Parathyroid adenoma (tissue), 2 donors: ENCODE data around the gene TREML2.

Experiments used
- H2AFZ ChIP-seq: fragments of 300-600 bp; sonication (generic); one replicate; pipeline ENCODE4 v1.7.0; 2017; ENCODE audit warnings: antibody characterized with exemption, mild to moderate bottlenecking
- H3K27ac ChIP-seq: fragments of 300-600 bp; sonication (generic); one replicate; pipeline ENCODE4 v1.7.0; 2017
- H3K27me3 ChIP-seq: fragments of 300-600 bp; sonication (generic); one replicate; pipeline ENCODE4 v1.7.0; 2017; ENCODE audit warnings: low read length; ENCODE audit not compliant: control insufficient read depth, insufficient read depth
- H3K36me3 ChIP-seq: fragments of 300-600 bp; sonication (generic); one replicate; pipeline ENCODE4 v1.7.0; 2017; ENCODE audit warnings: low read length; ENCODE audit not compliant: control insufficient read depth, insufficient read depth
- H3K4me1 ChIP-seq: fragments of 300-600 bp; sonication (generic); one replicate; pipeline ENCODE4 v1.7.0; 2017; ENCODE audit warnings: control low read depth
- H3K4me2 ChIP-seq: fragments of 300-600 bp; sonication (generic); one replicate; pipeline ENCODE4 v1.7.0; 2017; ENCODE audit warnings: low read length
- H3K4me3 ChIP-seq: fragments of 300-600 bp; sonication (generic); one replicate; pipeline ENCODE4 v1.7.0; 2017; ENCODE audit warnings: low read depth, low read length
- H3K79me2 ChIP-seq: fragments of 300-600 bp; sonication (generic); one replicate; pipeline ENCODE4 v1.7.0; 2017; ENCODE audit warnings: control low read depth
- H3K9ac ChIP-seq: fragments of 300-600 bp; sonication (generic); one replicate; pipeline ENCODE4 v1.7.0; 2017; ENCODE audit warnings: mild to moderate bottlenecking
- H3K9me3 ChIP-seq: fragments of 300-600 bp; sonication (generic); one replicate; pipeline ENCODE4 v1.7.0; 2017; ENCODE audit warnings: low read length; ENCODE audit not compliant: control insufficient read depth
- CTCF ChIP-seq: fragments of 300-600 bp; sonication (generic); IDR thresholded peaks from one replicate; pipeline ENCODE4 v1.7.0; 2017; ENCODE audit warnings: antibody characterized with exemption, mild to moderate bottlenecking
- donor health status: primary hyperparathyroidism.

The TREML2 gene

GRCh38 chr6:41231246-41231645 lies 30.3 kb upstream of the TREML2 start:
- Histone ChIP-seq H3K27me3 (no peaks in the 10 kb centered on the region), H3K9me3 (no peaks in the 10 kb centered on the region), H2AFZ (no peak overlapping the region), H3K9ac (no peak overlapping the region), H3K4me2 (no peak overlapping the region), H3K4me1 (no peaks in the 10 kb centered on the region), H3K4me3 (no peak overlapping the region), H3K27ac (no peak overlapping the region), H3K36me3 (no peaks in the 10 kb centered on the region), H3K79me2 (no peaks in the 10 kb centered on the region)
- TF ChIP-seq CTCF, result no peak

GRCh38 chr6:41229721-41230120 lies 28.8 kb upstream of the TREML2 start:
- no peaks in the 10 kb centered on the region for H3K4me1 ChIP-seq
- H3K4me2 ChIP-seq, result no peak overlapping the region
- H3K27ac ChIP-seq, result no peak overlapping the region
- TF ChIP-seq CTCF, result no peak
- no peak overlapping the region for H2AFZ ChIP-seq
- H3K36me3 ChIP-seq, result no peaks in the 10 kb centered on the region
- H3K79me2 ChIP-seq, result no peaks in the 10 kb centered on the region
- no peaks in the 10 kb centered on the region for H3K9me3 ChIP-seq
- H3K9ac ChIP-seq, result no peak overlapping the region
- H3K27me3 ChIP-seq, result no peaks in the 10 kb centered on the region
- no peak overlapping the region for H3K4me3 ChIP-seq

GRCh38 chr6:41228616-41229015 lies 27.7 kb upstream of the TREML2 start:
- no peak for TF ChIP-seq CTCF
- Histone ChIP-seq H3K4me2 (no peak overlapping the region), H3K36me3 (no peaks in the 10 kb centered on the region), H3K27ac (no peak overlapping the region), H3K9ac (no peak overlapping the region), H3K4me1 (no peaks in the 10 kb centered on the region), H3K79me2 (no peaks in the 10 kb centered on the region), H2AFZ (no peak overlapping the region), H3K4me3 (no peak overlapping the region), H3K27me3 (no peaks in the 10 kb centered on the region), H3K9me3 (no peaks in the 10 kb centered on the region)

GRCh38 chr6:41228096-41228495 lies 27.1 kb upstream of the TREML2 start, which contains the start of gene TREML4:
TSS of gene TREML4 (plus strand) at chr6:41228349. CDS start at chr6:41228428, 79 bp downstream.
- no peaks in the 10 kb centered on the region for H3K27me3 ChIP-seq
- H2AFZ ChIP-seq, result no peak within 1 kb of the TSS
- H3K4me3 ChIP-seq, result no peak within 1 kb of the TSS
- no peaks in the 10 kb centered on the region for H3K36me3 ChIP-seq
- no peaks in the 10 kb centered on the region for H3K4me1 ChIP-seq
- H3K9ac ChIP-seq, result no peak within 1 kb of the TSS
- H3K27ac ChIP-seq, result no peak within 1 kb of the TSS
- no peak for TF ChIP-seq CTCF
- H3K4me2 ChIP-seq, result no peak within 1 kb of the TSS
- H3K79me2 ChIP-seq, result no peaks in the 10 kb centered on the region
- no peaks in the 10 kb centered on the region for H3K9me3 ChIP-seq

- Histone ChIP-seq H3K4me3 (no peak overlapping the region), H3K4me2 (no peak overlapping the region), H3K9me3 (no peaks in the 10 kb centered on the region), H3K27ac (no peak overlapping the region), H3K36me3 (no peaks in the 10 kb centered on the region), H3K4me1 (no peaks in the 10 kb centered on the region), H3K9ac (no peak overlapping the region), H3K27me3 (no peaks in the 10 kb centered on the region), H3K79me2 (no peaks in the 10 kb centered on the region), H2AFZ (no peak overlapping the region)
- TF ChIP-seq CTCF, result no peak
Observed at GRCh38 chr6:41226752-41227151, 25.8 kb upstream of the TREML2 start.
